GM12892 (cell line): Measurements from ENCODE around the gene CCL28. TPM values are rescaled to one million over a fixed set of nuclear protein-coding genes. Genes with fewer than 3 reads are reported as not detected.
"Not testable (repeated sequence)": the region's sequence is repeated elsewhere in the genome, so short reads cannot be mapped to it uniquely, and the experiment has no call there.

Experiments used
- DNase-seq: peaks from one replicate; pipeline ENCODE4 v3.0.0; 2011; ENCODE audit not compliant: insufficient read length
- FAIRE-seq: peaks from 2 replicates; lab custom pipeline; 2011; peaks lifted over from hg19 to GRCh38; lab: Jason Lieb, UNC
- POLR2A ChIP-seq: IDR thresholded peaks from 2 replicates; pipeline ENCODE4 v1.6.1; 2011; ENCODE audit warnings: low read depth, low read length, control low read depth
- POLR2AphosphoS5 ChIP-seq: IDR thresholded peaks from 2 replicates; pipeline ENCODE4 v1.6.1; 2011; ENCODE audit warnings: low read depth, low read length, control low read depth
- TAF1 ChIP-seq: IDR thresholded peaks from 2 replicates; pipeline ENCODE4 v1.6.1; 2011; ENCODE audit warnings: low read depth, mild to moderate bottlenecking, control low read depth, low read length, borderline replicate concordance
- polyA plus RNA-seq: library from polyadenylated mRNA; unstranded; fragments of >200 nt; gene quantifications from one replicate; pipeline ENCODE4 v1.2.1, GENCODE V29; 2012; ENCODE audit warnings: missing spikeins, inconsistent platforms; ENCODE audit not compliant: missing spikeins

CCL28 gene
- 13.1 TPM for polyA plus RNA-seq

DNA sequence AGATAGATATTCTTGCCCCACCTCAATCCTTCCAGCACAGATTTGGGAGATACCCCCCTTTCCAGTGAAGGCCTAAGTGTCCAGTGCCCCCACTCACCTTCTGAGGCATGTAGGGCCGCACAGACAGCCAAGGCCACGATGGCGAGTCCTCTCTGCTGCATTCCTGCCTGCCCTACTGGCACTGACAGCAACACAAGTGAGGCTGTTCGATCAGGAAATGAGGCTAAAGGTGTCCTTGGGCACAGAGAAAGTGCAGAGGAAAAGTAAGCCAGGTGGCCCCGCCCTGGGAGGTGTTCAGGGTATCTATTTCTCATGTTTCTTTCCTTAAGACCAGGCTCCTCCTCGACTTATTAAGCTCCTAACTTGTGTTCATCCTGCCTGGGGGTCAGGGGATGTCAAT is at the start of gene CCL28:
TSS of gene CCL28 (minus strand) at position 236 of the 400 bp plus-strand sequence. CDS start at position 161, 75 bp downstream.
- FAIRE-seq, result no peak
- no peak for DNase-seq

DNA sequence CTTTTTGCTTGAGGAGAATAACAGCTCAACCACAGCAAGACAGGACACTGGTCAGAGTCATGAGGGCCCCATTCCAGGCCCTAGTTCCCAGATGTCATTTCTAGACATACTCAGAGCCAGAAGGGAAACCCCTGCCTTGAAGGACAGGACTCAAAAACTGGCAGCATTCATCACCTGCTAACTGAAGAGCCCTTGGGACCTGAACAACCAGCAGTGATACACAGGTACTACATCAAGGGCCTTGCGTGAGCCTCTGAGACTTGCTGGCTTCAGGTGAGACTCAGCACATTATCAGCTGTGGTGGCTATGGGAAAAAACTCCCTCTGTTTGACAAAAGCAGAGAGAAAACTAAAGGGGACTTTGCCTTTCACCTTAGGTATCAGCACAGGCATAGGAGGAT is 48.9 kb upstream of the CCL28 start:
- TF ChIP-seq POLR2AphosphoS5 (no peak), TAF1 (no peak), POLR2A (no peak)
- FAIRE-seq (no peak), DNase-seq (no peak)

More for the DNA sequence above, at the start of gene CCL28:
- TF ChIP-seq POLR2AphosphoS5, result no peak
- no peak for TF ChIP-seq POLR2A
- no peak for TF ChIP-seq TAF1

DNA sequence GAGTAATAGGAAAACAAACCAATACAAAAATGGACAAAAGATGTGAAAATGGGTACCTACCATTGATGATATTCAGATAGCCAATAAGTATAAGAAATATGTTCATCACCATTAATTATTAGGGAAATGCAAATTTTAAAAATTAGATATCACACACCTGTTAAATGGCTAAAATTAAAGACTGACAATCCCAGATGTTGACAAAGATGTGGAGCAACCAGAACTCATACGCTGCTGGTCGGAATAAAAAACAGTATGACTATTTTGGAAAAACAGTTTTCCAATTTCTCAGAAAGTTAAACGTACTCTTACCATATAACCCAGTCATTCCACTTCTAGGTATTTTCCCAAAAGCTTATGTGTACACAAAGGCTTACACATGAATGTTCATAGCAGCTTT is 44.4 kb upstream of the CCL28 start:
- no peak for DNase-seq
- FAIRE-seq, result no peak
- TF ChIP-seq POLR2AphosphoS5 (no peak), POLR2A (no peak), TAF1 (no peak)

GRCh38 chr5:43441575-43441974 is 29.4 kb upstream of the CCL28 start:
- DNase-seq, FAIRE-seq: not testable (repeated sequence)

DNA sequence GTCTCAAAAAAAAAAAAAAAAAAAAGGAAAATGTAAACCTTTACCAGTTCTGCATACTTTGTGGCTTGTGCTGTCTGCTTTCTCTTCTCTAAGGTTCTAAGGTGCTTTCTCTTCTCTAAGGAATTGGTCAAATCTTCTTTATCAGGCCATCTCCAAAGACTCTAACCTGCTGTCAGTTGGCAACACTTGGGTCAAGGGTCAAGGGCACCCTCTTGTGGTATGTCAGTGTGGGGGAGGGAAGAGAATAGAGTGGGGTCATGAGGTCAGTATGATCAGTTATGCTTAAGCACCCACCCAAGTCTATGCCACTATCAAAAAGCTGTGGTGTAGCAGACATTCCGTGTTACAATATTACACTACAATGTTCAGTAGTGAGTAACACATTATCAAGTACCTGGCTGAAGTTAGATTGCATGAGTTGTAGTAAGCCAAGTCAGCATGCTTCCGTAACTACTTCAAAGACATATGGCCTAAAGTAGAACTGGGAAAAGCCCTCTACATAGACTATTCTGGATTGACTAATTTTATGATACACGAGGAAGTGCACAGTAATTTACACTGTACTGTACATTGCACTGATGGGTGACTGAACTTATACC is 25.0 kb upstream of the CCL28 start:
- FAIRE-seq (no peak), DNase-seq (no peak)
- no peak for TF ChIP-seq TAF1
- no peak for TF ChIP-seq POLR2AphosphoS5
- TF ChIP-seq POLR2A, result no peak

- FAIRE-seq, result no peak
- no peak for DNase-seq
- no peak for TF ChIP-seq POLR2AphosphoS5
- TF ChIP-seq TAF1, result no peak
- no peak for TF ChIP-seq POLR2A
Measured at GRCh38 chr5:43433382-43433781, 21.2 kb upstream of the CCL28 start.

GRCh38 chr5:43432486-43433375 is 20.5 kb upstream of the CCL28 start:
- DNase-seq, result no peak
- FAIRE-seq, result no peak
- TF ChIP-seq TAF1 (no peak), POLR2AphosphoS5 (no peak), POLR2A (no peak)

DNA sequence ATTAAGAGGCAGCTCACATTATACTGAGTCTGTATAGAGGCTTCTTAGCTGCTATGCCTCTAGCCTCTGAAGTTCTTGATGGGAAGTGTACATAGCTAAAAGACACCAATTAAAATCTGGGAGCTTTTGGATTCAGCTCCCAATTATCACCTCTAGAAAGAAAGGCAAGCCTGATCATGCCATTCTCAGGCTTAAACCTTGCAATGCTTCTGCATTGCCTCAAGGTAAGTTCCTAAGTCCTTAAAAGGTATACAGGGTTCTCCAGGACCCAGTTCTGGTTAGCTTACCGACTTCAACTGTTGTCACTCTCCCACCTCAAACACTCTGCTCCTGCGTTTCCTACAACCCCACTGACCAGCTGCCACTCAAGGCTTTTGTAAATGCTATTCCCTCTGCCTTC is 17.5 kb upstream of the CCL28 start:
- TF ChIP-seq TAF1 (no peak), POLR2AphosphoS5 (no peak), POLR2A (no peak)
- FAIRE-seq, result no peak
- DNase-seq, result no peak

DNA sequence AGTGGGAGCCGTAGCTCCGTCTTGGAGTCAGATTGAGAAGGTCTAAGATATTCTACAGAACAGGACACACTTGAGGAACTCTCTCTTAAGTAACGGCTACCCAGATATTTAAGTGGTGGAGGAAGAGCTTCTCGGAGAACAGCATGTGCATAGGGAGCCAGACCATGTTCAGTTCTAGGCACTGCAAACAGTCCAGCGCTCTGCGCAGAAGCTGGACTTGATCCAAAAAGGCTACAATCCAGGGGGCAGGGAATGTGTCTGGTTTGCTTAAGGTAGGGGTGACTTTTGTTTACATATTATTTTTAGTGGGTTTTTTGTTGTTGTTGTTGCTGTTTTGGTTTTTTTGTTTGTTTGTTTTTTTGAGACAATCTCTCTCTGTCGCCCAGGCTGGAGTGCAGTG is 16.8 kb upstream of the CCL28 start:
- DNase-seq, result no peak
- FAIRE-seq, result no peak

GRCh38 chr5:43427306-43427705 is 15.1 kb upstream of the CCL28 start:
- no peak for TF ChIP-seq TAF1
- TF ChIP-seq POLR2AphosphoS5, result no peak
- TF ChIP-seq POLR2A, result no peak
- DNase-seq (no peak), FAIRE-seq (no peak)

More for the DNA sequence above, 16.8 kb upstream of the CCL28 start:
- no peak for TF ChIP-seq TAF1
- TF ChIP-seq POLR2AphosphoS5, result no peak
- TF ChIP-seq POLR2A, result no peak

DNA sequence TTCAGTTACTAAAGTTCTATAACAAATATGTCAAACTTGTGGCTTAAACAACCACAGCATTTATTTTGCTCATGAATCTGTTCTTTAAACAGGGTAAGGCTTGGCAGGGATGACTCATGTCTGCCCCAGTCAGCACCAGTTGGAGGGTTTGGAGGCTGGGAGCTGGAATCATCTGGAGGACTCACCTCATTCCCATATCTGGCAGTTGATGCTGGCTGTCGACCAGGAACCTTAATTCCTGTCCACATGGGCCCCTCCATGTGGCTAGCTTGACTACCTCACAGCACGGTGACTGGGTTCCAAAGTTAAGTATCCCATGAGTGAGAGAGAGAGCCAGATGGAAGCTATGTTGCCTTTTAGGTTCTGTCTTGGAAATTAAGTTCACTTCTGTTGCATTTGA is 13.8 kb upstream of the CCL28 start:
- no peak for DNase-seq
- TF ChIP-seq POLR2A (no peak), POLR2AphosphoS5 (no peak), TAF1 (no peak)
- FAIRE-seq, result no peak

DNA sequence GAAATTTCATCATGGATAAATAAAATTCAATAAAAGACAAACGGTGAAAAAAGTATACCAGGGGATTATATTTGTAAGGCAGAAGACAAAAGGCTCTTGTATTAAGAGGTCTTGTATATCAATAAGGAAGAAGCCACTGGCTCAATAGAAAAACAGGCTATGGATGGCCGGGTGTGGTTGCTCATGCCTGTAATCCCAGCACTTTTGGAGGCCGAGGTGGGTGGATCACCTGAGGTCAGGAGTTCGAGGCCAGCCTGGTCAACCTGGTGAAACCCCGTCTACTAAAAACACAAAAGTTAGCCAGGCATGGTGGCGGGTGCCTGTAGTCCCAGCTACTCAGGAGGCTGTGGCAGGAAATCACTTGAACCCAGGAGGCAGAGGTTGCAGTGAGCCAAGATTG is 10.9 kb upstream of the CCL28 start:
- not testable (repeated sequence) for DNase-seq, FAIRE-seq

- DNase-seq (no peak), FAIRE-seq (no peak)
Measured at GRCh38 chr5:43422143-43422542, 10.0 kb upstream of the CCL28 start.

More at GRCh38 chr5:43422143-43422542, 10.0 kb upstream of the CCL28 start:
- TF ChIP-seq POLR2A, result no peak
- no peak for TF ChIP-seq TAF1
- TF ChIP-seq POLR2AphosphoS5, result no peak
